GM18505 (cell line): ENCODE results near the gene CGNL1.

Experiments used
- ATAC-seq: cut with Tn5 transposase; IDR thresholded peaks from one replicate; pipeline ENCODE4 v1.9.1; 2021; ENCODE audit not compliant: unreplicated experiment
- POLR2A ChIP-seq: IDR thresholded peaks from 4 replicates; pipeline ENCODE4 v1.6.1; 2011; ENCODE audit warnings: borderline replicate concordance; ENCODE audit not compliant: insufficient read depth, insufficient read length; ENCODE audit errors: extremely low read depth

Gene CGNL1

GRCh38 chr15:57410373-57410772, 34.1 kb downstream of the CGNL1 start:
- no peak for ATAC-seq
- TF ChIP-seq POLR2A: no peak

- no peak for ATAC-seq
- TF ChIP-seq POLR2A: no peak
Observed at GRCh38 chr15:57411945-57412768, 35.9 kb downstream of the CGNL1 start.

- no peak for ATAC-seq
Observed at GRCh38 chr15:57415602-57416001, 39.3 kb downstream of the CGNL1 start.

DNA sequence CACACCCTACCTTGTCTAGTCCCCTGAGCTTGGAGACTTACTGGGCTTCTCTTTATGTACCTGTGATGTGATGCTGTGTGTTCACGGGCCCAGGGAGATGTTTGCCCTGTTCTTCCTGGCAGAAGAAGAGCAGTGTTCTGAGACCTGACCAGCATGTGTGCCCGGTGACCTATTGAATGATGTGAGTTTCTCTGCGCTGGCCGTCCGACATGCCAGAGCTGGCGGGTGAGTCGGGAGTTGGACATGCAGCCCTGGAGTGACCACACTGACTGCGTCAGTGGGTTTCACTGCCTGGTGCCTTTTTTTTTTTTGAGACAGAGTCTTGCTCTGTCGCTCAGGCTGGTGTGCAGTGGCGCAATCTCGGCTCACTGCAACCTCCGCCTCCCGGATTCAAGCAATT, 42.3 kb downstream of the CGNL1 start:
- no peak for ATAC-seq
- no peak for TF ChIP-seq POLR2A

More at GRCh38 chr15:57415602-57416001, 39.3 kb downstream of the CGNL1 start:
- TF ChIP-seq POLR2A: no peak

GRCh38 chr15:57419335-57419734, 43.0 kb downstream of the CGNL1 start:
- no peak for ATAC-seq
- TF ChIP-seq POLR2A: no peak

DNA sequence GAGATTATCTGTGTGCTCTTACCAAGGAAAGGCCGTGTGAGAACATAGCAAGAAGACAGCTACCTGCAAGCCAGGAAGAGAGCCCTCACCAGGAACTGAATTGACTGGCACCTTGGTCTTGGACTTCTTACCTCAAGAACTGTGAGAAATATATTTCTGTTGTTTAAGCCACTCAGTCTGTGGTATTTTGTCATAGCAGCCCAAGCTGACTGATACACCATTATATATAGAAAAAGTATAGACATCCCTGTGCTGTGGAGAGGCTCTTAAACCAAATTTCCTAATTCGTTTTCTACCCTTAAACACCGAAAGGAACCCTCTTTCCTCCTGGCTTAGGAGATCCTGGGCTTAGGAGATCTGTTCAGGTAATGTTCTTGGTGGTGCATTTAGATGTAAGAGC, 44.8 kb downstream of the CGNL1 start:
- TF ChIP-seq POLR2A: no peak
- no peak for ATAC-seq

DNA sequence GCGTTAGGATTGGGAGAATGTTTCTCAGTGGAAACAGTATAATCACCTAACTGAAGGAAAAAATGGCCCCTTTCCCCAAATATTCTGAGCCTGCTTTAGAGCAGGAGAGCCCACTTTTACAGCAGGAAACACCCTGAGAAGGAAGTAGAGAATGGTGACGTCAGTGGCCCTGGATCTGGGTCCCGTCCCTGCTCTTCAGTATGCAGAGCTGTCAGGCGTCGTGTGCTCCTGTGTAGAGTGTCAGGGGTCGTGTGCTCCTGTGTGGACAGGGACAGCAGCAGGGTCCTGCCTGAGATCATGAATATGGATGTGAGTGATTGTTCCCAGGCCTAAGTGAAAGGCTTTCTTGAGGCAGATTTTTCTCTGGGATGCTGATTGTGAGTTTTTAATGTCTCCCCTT, 45.2 kb downstream of the CGNL1 start:
- ATAC-seq: no peak
- TF ChIP-seq POLR2A: no peak

DNA sequence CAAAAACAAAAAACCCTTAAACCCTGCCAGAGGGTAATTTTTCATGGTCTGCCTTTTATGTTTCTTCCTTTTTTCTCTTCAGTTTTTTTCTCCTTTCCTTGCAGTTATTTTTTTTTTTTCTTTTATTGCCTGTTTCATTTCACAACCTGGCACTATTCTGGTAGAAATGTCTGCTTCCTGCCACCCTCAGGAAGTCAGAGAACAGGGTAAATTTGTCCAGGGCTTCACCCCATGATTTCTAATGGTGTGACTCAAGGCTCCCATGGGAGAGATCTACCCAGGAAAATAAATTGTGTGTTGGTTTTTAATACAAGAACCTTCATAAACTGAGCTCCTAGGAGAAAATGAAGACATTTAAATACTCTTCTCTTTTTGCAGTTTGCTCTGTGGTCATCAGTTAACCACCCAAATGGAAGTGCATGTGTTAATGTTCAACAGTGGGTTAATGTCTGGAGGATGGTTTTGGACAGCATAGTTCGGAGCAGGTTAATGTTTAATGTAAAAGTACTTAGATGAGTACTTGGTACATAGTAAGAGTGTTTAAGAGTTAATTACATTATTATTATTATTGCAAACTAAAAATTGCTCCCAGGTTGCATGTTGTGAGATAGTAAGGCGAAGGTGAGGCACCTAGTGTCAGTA, 45.9 kb downstream of the CGNL1 start:
- no peak for ATAC-seq
- no peak for TF ChIP-seq POLR2A

- no peak for ATAC-seq
- no peak for TF ChIP-seq POLR2A
Observed at GRCh38 chr15:57423599-57424140, 47.4 kb downstream of the CGNL1 start.

DNA sequence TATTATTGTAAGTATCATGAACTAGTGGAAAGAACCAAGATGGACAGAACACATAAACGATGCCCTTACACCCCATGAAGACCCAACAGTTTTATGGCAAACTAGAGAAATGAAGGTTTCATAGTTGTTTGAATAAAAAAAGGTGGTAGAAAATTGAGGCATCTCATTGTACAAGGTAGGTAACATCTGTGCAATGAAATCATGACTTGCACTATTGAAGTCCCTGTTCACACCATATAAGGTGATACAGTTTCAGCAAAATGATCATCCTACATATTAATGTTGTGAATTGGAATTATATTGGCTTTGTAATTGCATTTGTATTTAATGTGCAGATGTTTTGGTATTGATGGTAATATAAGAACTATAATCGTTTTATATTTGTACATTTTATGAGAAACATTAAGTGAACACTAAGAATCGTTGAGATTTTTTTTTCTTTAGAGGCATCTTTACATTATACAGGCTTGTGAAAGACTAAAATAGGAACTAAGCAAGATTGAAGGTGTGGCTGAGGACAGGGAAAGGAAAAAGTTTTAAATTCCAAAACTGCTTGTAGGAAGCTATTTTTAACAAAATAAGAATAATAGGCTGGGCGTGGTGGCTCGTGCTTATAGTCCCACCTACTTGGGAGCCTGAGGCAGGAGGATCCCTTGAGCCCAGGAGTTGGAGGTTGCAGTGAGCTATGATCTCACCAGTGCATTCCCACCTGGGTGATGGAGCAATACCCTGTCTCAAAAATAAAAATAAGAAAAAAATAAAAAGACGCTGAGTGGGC, 48.5 kb downstream of the CGNL1 start:
- no peak for ATAC-seq
- TF ChIP-seq POLR2A: no peak

- no peak for TF ChIP-seq POLR2A
- no peak for ATAC-seq
Observed at GRCh38 chr15:57425842-57426241, 49.5 kb downstream of the CGNL1 start.

DNA sequence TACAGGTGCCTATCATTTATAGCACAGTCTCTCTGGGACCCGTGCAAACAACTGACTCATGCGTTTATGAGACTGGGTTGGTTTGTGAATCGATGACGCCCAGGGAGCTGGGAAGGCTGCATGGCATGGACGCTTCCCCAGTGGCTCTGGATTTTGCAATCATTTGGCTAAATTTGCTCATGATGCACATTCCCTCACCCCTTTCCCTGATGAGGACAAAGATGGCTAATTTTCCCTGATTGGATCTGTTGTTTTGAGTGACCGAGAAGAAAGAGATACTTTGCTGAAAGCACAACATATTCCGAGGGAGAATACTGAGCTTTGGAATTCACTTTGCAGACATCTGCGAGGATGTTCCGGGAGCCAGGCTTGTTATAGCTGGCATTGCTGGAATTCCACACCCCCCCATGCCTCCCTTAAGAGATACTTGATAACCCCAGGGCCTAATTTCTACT, 51.1 kb downstream of the CGNL1 start:
- TF ChIP-seq POLR2A: no peak
- ATAC-seq: no peak

DNA sequence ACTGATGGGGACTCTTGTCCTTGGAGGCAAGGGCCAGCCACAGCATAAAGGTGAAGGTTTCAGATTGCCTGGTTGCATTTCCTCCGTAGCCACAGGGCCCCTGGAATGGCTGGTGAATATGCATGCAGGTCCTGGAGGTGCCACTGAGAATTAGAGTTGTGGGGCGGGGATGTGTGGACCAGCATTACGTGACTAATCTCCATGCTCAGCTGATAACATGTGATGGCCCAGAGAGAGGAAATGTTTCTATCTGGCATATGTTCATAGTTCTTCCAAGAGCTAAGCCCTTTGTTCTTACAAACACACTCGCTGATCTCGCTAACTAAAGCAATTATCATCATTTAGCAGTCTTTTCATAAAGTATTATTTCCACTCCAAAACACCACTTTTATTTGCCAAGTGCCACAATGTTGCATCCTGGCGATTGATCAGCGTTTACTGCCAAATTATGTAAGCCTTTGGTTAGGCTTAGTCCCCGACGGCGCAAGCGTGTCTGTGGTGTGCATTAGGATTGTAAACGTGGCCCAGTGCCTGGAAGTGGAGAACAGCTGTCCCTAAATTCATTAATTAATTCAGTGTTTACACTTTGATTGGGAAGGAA, 55.9 kb downstream of the CGNL1 start:
- ATAC-seq: no peak

More for the DNA sequence above, 55.9 kb downstream of the CGNL1 start:
- TF ChIP-seq POLR2A: no peak
